ENCODE data around the gene PEX14.

The PEX14 gene

DNA sequence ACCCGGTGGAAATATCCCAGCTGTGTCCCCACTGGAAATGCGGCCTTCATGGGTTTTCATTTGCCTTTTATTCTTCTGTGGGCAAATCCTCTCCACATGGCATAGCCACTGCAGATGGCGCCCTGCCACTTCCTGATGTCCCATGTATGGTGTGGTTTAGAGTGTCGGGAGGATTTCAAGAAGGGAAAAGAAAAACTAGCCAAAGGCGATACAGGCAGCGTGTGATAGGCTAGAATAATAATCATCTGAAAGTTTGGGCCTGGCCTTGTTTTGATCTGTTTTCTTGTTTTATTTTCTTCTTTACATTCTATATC lies 123.6 kb downstream of the PEX14 start:
- peak; percentile 41 for DNase-seq

- DNase-seq: no peak
Observed at GRCh38 chr1:10599194-10599861, 124.6 kb downstream of the PEX14 start.

DNA sequence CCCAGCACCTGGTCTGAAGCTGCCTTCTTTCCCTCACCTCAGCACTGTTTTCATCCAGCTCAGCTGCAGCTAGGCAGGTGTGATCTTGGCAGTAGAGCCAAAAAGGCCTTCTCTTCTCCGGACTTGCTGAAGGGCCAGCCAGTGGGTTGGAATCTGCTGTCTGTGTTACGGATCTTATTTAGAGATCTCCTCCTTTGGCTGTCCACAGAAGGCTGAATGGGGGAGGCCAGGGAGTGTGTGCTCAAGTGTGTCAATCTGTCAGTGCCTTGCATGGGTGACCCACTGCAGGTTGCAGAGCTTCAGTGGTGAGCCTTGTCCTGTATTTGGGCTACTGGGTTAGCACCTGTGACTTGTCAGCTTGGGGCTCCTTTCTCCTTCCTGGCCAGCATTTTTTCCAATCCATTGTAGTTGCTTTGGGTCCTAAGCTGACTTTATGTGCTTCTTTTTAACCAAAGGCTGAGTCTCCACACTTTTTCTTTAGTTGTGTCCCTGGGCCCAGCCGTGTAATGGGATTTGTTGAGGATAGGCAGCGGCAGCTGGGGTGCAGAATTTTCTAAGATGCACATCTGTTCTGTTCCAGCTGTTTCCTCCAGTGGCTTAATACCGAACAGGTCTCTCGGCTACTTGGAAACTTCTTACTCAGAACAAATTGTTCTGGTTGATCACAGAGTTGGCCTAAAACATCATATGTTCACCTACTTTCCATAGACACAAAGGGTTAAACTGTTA lies 126.8 kb downstream of the PEX14 start:
- DNase-seq: no peak

DNA sequence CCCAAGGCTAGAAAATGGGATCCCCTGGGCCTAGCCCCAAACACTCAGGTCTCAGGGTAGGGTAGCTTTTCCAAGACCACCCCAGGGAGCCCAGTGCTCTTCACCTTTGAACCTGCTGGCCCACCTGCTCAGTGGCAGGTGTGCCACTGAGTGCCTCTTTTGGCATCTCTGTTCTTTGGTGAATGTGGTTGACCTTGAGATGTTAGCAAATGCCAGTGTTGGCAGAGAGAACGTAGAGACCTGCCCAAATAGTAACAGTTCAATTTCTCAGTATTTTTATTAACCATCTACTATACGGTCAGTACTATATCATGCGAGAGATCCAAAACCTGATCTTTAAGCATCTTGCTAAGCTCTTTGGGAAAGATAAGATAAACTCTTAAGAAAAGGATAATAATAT lies 128.2 kb downstream of the PEX14 start:
- DNase-seq: no peak

DNA sequence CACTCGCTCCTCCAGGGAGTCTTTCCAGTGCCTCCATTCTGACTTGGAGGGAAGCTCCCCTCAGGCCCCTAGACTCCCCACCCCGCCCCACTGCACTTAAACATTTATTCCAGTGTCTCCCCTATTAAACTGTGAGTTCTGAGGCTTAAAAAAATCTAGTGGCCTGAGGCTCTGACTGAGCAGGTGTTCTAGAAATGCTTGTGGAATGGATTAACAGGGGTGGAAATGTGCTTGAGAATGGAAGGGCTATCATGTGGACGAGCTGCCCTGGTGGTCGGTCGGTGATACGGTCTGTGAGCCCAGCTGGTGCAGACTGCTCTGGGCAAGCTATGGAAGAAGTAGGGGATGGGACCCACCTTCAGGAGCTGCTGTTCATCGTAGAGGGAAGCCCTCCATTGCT lies 130.2 kb downstream of the PEX14 start:
- no peak for DNase-seq

DNA sequence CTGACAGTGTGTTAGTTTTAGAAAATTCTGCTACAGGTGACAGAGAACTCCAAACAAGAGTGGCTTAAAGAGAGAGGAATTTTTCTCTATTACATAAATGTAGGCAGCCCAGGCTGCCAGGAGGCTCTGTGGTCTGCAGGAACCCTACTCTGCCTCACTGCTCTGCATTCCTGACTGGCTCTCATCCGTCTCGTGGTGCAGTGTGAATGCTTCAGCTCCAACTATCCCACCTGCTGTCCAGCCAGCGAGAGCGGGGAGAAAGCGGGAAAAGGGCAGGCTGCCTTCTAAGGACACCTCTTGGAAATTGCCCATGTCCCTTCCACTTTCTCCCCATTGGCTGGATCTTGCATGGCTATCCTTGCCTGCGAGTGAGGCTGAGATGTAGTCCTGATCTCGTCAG lies 131.3 kb downstream of the PEX14 start:
- no peak for DNase-seq

DNA sequence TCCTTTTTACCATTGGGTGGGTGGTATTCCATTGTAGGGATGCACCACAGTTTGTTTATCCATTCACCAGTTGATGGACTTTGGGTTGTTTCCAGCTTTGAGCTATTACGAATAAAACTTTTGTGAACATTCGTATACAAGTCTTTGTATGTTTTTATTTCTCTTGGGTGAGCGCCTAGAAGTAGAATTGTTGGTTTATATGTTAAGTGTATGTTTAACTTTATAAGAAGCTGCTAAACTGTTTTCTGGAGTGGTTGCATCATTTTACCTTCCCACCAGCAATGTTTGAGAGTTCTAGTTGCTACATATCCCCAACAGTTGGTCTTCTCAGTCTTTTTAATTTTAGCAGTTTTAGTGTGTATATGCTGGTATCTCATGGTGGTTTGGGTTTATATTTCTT lies 132.5 kb downstream of the PEX14 start:
- no peak for DNase-seq

DNA sequence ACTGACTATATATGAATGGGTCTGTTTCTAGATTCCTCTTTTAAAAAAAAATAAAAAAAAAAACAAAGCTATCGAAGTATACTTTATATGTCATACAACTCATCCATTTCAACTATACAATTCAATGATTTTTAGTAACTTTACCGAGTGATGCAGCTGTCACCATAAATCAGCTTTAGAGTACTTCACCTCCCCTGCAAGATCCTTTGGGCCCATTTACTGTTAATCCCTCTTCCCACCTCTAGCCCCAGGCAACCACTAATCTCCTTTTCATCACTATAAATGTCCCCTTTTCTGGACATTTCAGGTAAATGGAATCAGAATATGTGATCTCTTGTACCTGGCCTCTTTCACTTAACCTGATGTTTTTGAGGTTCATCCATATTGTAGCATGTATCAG lies 133.9 kb downstream of the PEX14 start:
- DNase-seq: no peak

- no peak for DNase-seq
Observed at GRCh38 chr1:10610901-10611600, 136.3 kb downstream of the PEX14 start.

DNA sequence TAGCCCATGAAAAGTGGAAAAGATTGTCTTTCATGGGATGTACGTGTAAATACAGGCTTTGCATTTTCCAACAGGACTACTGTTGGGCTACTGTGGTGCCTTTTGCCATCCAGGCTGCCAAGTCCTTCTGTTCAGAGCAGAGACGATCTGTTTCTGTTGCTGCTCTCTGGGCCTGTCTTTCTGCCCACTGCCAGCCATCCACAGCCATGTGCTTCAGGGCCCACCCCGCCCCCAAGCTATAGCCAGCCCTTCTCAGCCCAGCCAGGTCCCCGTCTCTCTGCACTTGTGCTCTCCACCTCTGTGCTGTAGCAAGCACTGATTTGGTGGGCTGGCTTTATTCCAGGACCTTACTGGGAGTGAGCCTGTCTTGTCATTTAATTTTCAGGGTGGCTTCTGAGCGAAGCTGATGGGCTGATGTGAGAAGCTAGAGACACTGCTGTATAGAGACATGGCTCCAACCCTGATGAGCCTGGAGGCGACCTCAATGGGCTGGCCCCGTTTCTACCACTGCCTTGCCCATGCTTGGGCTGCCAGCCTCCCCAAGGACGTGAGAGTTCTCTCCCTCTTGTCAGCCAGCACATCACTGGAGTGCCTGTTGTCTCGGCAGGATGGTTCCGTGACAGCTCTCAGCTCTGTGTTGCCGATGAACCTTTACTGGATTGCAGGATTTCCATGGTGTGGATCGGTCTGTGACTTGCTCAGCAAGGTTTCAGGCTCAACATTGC lies 137.8 kb downstream of the PEX14 start:
- DNase-seq: no peak

- DNase-seq: no peak
Observed at GRCh38 chr1:10613340-10613739, 138.6 kb downstream of the PEX14 start.

- no peak for DNase-seq
Observed at GRCh38 chr1:10613861-10614260, 139.1 kb downstream of the PEX14 start.

- DNase-seq: no peak
Observed at GRCh38 chr1:10614377-10615225, 139.9 kb downstream of the PEX14 start.

GRCh38 chr1:10615332-10615731 lies 140.6 kb downstream of the PEX14 start:
- no peak for DNase-seq

DNA sequence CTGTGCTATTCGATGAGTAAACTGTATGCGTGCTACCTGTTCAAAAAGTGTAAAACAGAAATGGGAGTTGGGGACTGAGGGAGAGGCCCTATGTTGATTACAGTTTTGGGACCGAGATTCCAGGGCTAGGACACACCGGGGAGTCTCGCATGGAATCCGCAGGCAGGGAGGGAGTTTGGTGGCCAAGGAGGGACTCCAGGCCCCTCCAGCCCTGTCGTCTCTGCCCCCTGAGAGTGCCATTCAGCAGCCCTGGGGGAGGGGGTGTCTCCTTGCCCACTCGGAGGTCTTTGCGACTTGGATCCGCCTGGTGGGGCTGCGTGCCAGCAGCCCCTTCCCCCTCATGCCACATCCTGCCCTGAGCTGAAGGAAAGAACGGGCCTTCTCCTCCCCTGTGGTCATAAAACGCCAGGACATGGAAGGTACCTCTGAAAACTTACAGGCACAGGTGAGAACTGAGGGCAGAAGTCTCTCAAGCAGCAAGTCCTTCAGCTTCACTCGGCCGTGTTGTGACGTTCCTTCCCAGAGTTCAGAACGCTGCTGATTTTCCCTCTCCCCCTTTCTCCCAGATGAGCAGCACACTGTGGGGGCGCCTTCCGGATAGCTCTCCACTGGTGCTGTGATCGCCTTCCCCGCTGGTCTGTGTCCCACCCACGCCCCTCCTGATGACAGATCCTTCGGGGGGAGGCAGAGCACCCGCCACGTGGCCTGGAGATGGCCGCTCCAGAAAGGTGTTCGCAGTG lies 141.4 kb downstream of the PEX14 start:
- no peak for DNase-seq

- DNase-seq: no peak
Observed at GRCh38 chr1:10616696-10617095, 141.9 kb downstream of the PEX14 start.

- DNase-seq: no peak
Observed at GRCh38 chr1:10617318-10617717, 142.6 kb downstream of the PEX14 start.

- DNase-seq: no peak
Observed at GRCh38 chr1:10617931-10618885, 143.5 kb downstream of the PEX14 start.

- DNase-seq: no peak
Observed at GRCh38 chr1:10620776-10621175, 146.0 kb downstream of the PEX14 start.

- no peak for DNase-seq
Observed at GRCh38 chr1:10621906-10622305, 147.2 kb downstream of the PEX14 start.

Measured in NCI-H2171 (cell line).